SH-SY5Y (cell line): ENCODE data around the gene METAP1.

Experiments used
- GATA2 ChIP-seq: IDR thresholded peaks from 2 replicates; pipeline ENCODE4 v1.6.1; 2011; ENCODE audit warnings: mild to moderate bottlenecking, low read depth, low read length
- GATA3 ChIP-seq: IDR thresholded peaks from 2 replicates; pipeline ENCODE4 v1.6.1; 2011; ENCODE audit warnings: low read depth, mild to moderate bottlenecking, low read length, moderate library complexity

DNA sequence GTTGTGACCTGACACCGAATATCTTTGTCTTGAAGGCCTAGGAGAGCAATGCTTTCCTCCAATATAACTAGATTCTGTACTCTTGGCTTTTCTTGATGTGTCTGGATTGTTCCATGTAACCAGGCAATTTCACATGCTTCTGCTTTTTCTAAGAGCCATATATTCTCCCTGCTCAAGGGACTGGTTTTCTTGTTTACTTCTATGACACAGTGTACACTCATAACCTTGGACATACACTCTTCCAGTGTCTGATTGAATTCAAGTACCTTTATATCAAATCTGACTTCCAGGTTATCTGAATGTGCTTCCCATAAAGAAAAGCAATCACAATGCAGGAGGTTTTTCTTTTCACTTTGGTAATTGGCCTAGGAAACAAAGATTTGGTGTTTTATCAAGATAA, 49.2 kb upstream of the METAP1 start:
- TF ChIP-seq GATA2 = no peak
- no peak for TF ChIP-seq GATA3
